HG02970 (cell line): ENCODE data around the gene CCDC154.

Source experiments
- ATAC-seq: cut with Tn5 transposase; IDR thresholded peaks from one replicate; pipeline ENCODE4 v1.9.1; 2021; ENCODE audit warnings: mild to moderate bottlenecking, moderate library complexity, moderate number of reproducible peaks; ENCODE audit not compliant: unreplicated experiment, low FRiP score

CCDC154 gene

DNA sequence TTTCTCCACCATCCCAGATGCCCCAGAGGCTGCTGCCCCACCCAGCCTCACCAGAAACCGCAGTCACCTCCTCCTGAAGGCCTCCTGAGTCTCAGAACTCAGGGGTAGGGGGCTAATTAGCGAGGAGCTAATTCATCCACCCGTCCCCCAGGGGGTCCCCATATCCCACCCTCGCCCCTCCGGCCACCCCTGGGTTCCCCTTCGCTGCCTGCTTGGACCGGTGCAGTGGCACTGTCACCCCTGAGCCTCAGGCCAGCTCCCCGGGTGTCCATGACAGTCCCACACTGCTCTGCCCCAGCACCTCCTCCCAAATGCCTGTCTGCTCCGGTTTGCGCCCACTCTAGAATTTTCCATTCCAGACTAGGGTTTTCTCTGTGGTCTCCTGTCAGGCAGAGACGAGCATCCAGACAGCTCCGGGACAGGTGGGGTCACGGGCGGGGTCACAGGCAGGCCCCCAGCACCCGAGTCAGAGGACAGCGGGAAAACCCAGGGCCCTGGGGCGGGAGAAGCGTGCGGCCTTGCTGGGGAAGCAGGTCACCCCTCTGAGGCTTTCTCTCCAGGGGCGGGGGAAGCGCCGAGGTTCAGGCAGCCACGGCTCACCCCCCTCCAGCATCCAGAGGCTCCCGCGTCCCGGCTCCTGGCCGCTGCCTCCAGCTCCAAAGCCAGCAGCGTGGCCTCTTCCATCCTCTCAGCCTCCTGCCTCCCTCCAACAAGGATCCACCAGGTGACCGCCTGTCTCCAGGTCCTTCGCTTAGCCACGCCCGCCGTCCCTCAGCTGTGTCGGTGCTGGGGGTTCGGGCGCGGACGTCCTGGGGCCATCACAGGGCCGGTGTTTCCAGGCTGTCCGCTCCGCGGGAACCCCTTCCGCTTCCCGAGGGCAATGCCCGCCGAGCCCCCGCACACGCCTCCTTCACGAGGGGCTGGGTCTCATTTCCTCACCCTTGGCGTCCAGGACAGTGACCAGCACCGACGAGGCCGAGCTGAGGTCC lies 16.6 kb downstream of the CCDC154 start:
- no peak for ATAC-seq

DNA sequence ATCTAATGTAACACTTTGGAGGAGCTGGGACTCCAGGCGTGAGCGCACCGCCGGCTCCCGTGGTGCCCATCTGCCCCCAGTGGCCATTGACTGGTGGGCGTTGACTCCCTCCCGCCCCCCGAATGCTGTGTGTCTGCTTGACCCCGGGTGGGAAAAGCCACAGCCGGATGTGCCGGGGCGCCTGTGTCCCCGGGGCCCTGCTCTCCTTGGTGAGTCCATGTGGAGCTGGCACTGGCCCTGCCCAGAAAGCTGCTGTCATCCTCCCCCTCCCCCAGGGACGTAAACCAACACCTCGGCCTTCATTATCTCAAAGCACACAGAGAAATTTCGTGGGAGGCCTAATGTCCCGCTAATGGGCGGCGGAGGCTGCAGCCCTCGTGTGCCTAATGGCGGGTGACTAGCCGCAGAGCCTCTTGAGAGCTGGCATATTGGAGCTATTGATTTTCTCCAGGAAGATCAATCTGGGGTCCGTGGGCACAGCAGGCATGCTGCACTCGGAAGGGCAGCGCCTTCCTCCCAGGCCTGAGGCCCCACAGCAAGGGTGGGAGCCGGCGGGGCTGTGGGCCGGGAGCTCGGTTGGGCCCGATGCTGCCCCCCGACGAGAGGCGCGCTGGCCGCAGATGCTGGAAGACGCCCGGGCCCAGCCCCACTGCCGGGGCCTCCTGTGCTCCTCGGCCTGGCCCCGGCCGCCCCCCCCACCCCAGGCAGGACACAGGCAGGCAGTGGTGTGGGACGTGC lies 17.5 kb downstream of the CCDC154 start:
- ATAC-seq = no peak

DNA sequence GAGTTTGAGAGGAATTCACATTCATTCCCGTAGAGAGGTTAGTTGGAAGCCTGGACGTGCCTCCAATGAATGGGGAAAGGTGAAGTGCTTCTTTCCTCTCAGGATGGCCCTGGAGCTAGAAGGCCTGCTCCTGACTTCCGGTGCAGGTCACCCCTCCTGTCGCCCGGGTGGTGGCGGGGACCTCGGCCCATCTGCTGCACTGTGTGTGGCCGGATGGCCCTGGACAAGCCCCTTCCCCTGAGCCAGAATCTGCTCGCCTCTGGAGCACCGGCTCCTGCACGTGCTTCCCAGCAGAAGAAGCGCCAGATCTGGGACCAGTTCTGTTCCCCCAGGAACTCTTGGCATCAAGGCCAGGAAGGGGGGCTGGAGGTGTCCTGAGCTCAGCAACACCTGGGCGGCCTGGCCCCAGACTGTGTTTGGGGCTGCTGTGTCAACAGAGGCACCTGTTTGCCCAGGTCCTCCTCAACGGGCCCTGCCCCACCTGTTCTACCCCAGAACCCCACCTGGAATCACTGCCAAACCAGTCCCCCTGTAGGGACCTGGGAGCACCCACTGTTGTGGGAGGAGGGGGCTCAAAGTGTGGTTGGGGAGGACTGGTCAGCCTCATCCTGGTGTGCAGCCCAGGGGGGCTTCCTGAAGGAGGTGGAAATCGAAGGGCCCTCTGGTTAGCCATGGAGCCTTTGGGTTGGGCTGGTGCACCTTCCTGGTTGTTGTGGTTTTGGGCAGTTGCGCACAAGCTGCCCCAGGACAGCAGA lies 18.6 kb downstream of the CCDC154 start:
- ATAC-seq = no peak

DNA sequence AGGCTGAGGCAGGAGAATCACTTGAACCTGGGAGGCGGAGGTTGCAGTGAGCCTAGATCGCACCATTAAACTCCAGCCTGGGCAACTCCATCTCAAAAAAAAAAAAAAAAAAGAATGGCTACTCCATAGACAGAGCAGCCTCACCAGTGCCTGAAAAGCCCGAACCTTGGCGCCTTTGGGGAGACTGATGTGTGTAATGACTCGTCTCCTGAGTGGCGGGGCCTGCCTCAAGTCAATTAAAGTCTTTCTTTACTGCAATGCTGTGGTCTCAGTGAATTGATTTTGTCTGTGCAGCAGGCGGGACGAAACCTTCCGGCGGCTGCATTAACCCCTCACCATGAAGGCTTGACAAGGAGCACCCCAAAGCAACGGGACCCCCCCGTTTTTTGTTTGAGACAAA lies 20.3 kb downstream of the CCDC154 start:
- ATAC-seq = no peak

DNA sequence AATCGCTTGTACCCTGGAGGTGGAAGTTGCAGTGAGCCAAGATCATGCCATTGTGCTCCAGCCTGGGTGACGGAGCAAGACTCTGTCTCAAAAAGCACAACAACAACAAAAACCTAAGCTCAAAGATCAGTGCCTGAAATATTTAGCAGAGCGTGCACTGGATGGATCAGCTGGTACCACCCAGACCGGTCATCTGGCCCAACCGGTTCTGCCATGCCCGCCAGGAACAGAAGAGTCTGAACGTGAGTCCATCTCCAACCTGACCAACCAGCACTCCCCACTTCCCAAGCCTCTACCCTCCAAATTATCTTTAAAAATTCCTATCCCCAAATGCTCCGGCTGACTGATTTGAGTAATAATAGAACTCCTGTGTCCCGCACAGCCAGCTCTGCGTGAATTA lies 22.3 kb downstream of the CCDC154 start:
- ATAC-seq = no peak

DNA sequence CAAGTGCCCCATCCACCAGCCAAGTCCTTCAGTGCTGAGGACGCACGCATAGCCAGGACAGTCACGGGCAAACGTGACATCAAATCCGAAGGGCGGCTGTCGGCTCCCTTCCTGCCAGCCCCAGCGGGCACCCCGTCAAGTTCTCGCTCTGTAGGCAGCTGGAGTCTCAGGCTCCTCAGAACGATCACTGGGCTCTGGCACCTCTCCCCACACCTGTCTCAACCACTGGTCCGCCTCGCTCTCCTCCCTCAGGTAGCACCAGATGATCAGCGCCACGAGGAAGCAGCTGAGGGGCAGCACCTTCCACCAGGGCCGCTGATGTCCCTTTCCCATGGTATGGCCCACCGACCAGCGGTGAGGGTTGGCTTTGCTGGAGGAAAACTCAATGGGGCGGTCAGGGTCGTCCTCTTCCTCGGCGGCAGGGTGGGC lies 24.2 kb downstream of the CCDC154 start:
- ATAC-seq = no peak

DNA sequence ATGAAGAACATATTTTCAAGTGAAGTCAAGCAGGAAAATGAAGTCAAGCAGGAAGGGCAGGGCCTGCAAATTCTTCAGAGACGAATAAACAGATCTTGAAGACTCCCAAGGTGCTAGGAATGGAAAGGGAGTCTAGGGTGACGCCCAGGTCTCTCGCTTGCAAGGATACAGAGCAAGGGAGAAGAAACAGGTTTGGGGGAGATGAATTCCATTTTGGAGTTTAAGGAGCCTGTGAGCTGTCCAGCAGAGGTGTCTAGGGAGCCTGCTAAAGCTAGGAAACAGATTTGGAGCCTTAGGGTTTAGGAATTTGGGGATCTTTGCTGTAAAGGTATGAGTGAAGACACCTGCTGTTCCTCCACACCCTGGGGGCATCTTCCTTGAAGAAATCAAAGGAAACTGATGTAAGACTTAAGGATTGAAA lies 27.8 kb downstream of the CCDC154 start:
- ATAC-seq = no peak

DNA sequence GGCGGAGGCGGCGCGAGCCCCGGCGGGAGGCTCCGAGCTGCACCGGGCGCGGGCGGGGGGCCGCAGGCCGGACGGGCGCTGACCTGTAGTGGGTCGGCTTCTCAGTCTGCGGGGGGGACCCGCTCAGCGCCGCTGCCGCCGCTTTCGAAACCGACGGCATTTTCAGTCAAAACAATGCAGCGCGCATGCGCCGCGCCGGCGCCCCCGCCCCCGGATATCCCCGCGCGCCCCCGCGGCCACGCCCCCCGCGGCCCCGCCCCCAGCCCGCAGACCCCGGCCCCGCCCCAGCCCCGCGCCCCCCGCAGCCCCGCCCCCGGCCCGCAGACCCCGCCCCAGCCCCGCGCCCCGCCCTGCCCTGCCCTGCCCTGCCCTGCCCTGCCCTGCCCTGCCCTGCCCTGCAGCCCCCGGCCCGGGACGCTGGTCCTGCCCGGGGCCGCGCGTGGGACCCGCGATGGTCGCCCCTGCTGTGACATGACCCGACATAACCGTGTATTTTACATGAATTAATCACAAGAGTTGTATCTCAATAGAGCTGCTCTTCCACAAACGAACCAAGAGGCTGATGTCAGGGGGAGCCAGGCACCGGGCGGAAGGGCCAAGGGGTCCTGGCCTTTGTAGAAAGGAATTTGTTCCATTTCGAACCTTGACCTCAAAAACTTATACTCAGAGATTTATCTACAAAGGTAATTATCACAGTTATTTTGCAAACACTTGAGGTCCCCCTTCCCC lies 29.7 kb downstream of the CCDC154 start, which contains the start of gene UNKL:
TSS of gene UNKL (minus strand) at position 173 of the 729 bp plus-strand sequence. CDS start at position 160, 13 bp downstream.
- peak; percentile 49 for ATAC-seq

DNA sequence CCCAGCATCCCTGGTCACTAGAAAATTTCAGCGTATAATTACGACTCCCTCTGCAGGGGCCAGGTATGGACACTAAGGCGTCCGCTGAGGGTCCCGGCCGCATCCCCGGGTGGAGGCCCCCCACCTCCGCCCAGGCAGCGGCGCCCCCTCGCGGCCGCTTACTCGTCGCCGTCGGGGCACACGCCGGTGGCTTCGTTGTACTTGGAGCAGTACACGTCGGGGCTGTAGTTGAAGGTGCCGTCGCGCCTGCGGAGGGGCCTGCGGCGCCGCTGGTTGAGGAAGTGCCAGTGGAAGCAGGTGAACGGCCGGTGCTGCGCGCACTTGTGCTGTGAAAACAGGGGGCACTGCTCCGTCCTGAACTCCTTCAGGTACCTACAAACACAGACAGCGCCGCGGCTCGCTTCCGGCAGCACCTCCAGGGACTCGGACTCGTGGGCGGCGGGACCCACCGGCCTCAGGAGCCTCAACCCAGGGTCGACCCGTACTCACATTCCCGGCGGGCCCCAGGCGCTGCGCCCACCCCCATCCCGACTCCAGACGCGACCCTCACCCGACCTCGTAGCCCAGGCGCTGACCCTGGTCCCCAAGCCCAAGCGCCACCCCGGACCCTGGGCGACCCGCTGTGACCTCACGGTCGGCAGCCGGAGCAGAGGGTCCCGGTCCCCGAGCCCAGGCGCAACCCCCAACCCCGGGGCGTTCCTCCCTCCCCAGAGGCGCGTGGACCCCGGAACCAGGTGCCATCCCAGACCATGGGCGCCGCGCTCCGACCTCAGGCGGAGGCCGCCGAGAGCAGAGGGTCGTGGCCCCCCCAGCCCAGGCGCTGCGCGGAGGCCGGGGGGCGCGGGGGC lies 30.4 kb downstream of the CCDC154 start:
- ATAC-seq = peak; percentile 35

DNA sequence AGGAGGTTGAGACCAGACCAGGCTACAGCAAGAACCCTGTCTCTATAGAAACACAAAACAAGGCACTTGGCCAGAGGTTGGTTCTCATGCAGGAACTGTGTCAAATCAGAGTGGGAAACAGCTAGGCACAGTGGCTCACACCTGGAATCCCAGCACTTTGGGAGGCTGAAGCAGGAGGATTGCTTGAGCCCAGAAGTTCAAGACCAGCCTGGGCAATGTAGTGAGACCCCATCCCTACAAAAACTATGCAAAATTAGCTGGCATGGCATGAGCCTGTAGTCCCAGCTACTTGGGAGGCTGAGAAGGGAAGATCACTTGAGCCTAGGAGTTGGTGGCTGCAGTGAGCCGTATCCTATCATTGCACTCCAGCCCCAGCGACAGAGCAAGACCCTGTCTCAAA lies 31.5 kb downstream of the CCDC154 start:
- no peak for ATAC-seq

DNA sequence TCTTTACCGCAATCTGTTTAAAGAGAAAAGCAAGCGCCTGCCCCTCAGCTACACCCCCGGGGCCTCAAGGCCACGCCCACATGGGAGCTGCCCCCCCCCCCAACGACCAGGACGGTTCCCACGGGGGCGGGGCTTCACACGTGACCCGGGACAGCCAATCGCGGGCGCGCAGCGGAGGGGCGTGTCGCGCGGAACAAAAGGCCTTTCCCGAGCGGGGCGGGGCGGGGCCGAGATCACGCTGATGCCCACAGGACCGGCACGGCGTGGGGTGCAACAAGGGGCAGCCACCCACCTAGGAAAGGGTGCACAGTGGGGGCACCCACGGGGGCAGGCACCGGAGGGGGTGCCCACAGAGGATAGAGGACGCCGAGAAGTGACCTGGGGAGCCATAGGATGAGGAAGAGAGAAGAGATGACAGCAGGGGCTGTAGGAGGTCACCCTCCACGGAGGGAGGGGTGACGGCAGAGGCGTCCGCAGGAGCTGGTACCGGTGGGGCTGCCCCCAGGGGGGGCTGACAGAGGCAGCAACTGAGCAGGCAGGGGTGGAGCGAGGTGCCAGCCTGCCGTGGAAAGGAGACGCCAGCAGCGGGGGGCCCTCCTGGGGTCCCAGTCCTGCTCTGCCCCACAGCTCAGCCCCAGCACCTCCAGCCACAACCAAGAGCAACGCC lies 36.1 kb downstream of the CCDC154 start:
- ATAC-seq = peak; percentile 84

DNA sequence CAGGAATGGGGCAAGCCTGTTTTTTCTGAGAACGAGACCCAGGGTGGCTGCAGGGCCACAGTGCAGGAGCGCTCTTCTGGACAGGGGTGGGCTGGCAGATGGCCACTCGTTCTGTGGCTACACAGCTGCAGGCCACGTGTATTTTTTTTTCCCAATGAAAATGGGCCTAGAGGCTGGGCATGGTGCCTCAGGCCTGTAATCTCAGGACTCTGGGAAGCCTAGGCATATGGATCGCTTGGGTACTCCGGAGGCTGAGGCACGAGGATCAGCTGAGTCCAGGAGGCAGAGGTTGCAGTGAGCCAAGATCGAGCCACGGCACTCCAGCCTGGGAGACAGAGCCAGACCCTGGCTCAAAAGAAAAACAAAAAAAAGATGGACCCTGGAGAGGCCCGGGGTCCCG lies 36.6 kb downstream of the CCDC154 start:
- no peak for ATAC-seq

DNA sequence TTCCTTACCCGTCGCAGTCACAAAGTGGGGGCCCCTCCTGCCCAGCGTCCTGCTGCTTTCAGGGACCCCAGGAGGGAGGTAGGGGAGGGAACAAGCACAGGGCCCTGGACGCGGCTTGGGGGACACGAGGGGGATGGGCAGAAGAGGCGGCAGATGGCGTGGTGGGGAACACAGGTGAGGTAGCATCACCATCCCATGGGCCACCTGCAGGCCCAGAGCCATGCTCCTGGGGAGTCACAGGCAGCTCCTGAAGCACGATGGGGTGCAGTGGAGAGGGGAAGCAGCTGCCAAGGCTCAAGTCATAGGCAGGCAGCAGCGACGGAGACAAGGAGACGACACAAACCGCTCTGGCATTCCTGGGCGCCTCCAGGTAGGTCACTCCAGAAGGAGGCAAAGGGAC lies 40.6 kb downstream of the CCDC154 start:
- ATAC-seq = no peak

DNA sequence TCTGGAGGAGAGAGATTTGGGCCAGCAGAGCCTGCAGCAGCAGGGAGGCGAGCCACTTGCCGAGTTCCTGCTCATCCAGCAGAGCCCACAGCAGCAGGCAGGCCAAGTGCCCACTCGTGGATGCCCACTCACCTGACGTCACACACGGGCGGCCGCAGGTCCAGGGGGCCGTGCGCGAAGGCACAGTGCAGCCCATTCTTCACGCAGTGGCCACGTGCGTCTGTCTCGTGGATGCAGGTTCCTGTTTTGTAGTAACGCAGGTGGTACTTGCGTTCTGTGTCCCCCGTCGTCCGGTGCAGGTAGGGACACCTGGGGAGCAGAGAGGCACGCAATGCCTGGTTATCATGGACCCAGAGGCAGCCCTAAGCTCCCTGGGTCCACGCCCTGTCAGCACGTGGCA lies 41.3 kb downstream of the CCDC154 start:
- no peak for ATAC-seq

DNA sequence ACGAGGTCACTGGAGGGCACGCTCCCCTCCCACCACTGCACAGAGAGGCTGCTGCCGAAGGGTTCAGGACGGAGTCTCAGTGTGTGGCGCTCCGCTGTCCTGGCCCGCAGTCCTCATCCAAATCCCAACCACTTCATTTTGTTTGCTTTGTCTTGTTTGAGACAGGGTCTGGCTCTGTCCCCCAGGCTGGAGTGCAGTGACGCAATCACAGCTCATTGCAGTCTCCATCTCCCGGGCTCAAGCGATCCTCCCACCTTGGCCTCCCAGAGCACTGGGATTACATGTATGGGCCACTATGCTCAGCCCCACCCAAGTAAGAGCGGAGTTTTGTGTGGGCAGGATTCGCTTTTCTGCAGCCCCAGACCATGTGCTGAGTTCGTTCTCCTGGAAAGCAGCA lies 42.6 kb downstream of the CCDC154 start:
- no peak for ATAC-seq

DNA sequence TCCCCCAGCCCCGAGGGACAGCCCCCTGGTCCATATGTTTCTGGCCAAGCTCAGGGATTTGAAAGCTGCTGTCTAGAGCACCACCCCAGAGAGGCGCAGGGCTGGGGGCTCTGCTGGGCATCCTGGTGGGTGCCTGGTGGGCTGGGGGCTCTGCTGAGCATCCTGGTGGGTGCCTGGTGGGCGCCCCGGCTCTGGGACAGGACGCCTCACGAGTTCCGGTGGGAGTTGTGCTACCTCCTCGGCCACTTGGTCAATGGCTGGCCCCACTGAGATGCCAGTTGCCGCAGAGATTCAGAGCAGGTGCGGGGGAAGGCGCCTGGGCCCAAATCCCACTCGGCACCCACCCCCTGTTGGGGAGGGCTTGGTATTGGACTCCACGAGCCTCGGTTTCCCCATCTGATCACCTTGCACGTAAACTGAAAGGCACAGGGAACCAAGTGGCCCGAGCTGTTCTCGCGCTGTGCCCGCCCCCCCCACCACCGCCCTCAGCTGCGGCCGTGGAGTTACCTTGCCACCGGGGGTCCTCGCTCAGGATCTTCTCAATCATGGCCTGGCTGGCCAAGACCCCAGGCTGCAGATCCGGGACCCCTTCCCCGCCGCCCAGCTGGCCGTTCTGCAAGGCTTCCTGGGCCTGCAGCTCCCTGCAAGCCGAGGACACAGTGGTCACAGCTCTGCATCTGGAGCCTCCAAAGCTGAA lies 43.1 kb downstream of the CCDC154 start:
- no peak for ATAC-seq

DNA sequence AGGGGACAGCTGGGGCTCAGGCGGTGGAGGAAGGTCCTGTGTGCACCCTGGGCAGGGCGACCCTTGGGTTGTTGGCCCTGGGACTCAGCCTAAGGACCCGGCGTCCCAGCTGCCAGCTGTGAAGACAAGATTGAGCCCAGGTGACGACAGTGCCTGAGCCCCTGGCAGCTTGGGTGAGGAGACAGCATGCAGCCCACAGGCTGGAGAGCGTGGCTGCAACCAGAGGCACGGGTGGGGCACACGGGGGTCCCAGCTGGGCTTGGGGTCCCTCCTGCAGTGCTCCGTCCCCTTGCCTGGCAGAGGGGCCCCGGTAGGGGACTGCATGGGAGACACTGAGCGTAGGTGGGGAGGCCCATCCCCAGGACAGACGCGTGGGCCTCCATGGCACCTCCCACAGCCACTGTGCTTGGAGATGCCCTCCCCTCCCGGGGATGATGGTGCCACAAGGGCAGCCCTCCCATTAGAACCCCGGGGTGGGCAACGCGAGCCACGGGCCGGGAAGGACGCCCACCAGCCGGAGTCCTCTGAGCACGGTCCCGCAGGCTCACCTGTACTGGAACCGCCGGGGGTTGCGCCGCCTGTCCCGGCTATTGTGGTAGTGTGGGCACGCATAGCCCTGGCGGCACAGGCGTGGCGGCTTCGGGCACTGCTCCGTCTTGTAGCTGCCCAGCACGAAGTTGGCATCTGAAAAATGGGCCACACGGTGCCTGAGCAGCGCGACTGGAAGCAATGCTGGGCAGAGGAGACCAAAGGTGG lies 45.4 kb downstream of the CCDC154 start:
- ATAC-seq = no peak
